GM12878 (cell line): ENCODE results near the gene CD7. TPM values are rescaled to one million over a fixed set of nuclear protein-coding genes. Genes with fewer than 3 reads are reported as not detected.

ENCODE experiments used
- ATAC-seq: fragments of 200-7000 bp; cut with Tn5 transposase; 3 replicates; pipeline ENCODE4 v1.9.1; 2020; ENCODE audit warnings: mild to moderate bottlenecking, moderate library complexity
- BruUV-seq: library from RNA; stranded (reverse); fragments of 400-500 nt; replicated peaks from 2 replicates; lab custom pipeline; 2021; lab: Mats Ljungman, UMichigan
- CTCF ChIA-PET: fragments of 300-600 bp; sonication (Branson Sonifier 250); formaldehyde crosslinking; extraction: SDS; loops from one replicate; lab custom pipeline; 2021; ENCODE audit warnings: inconsistent platforms; lab: Yijun Ruan, JAX
- POLR2A ChIA-PET: fragments of 350-600 bp; formaldehyde crosslinking; extraction: SDS; loops from one replicate; lab custom pipeline; 2021; ENCODE audit warnings: inconsistent platforms; lab: Charles Lee
- RAD21 ChIA-PET: fragments of 300-600 bp; sonication (Branson Sonifier 250); formaldehyde crosslinking; loops from one replicate; lab custom pipeline; 2023; ENCODE audit warnings: antibody characterized with exemption; ENCODE audit not compliant: unreplicated experiment; lab: Charles Lee
- SMC1A ChIA-PET: fragments of 300-600 bp; sonication (Branson Sonifier 250); formaldehyde crosslinking; loops from one replicate; lab custom pipeline; 2023; ENCODE audit not compliant: unreplicated experiment, uncharacterized antibody; lab: Charles Lee
- DNase-seq: peaks from one replicate; pipeline ENCODE4 v3.0.0-alpha.2; 2011; ENCODE audit warnings: low read depth, low spot score
- FAIRE-seq: peaks from 3 replicates; lab custom pipeline; 2011; peaks lifted over from hg19 to GRCh38; lab: Jason Lieb, UNC
- H2AFZ ChIP-seq: 2 replicates; pipeline ENCODE4 v1.6.0; 2011; ENCODE audit warnings: low read depth, low read length, control low read depth; ENCODE audit not compliant: control insufficient read depth
- H3K27ac ChIP-seq: 2 replicates; pipeline ENCODE4 v1.5.1; 2011; ENCODE audit warnings: control low read depth; ENCODE audit not compliant: control insufficient read depth, insufficient read depth
- H3K27me3 ChIP-seq, 2 experiments: replicated peaks in 1 of 2; 2 replicates each; pipeline versions ENCODE4 v1.6.0 to v1.6.1; 2011; ENCODE audit warnings: low read length in 1 of 2; ENCODE audit not compliant: control insufficient read depth in 2 of 2, insufficient read depth in 2 of 2
- H3K36me3 ChIP-seq, 2 experiments: 2 replicates each; pipeline ENCODE4 v1.5.1; 2011; ENCODE audit warnings: low read length in 1 of 2; ENCODE audit not compliant: control insufficient read depth in 2 of 2, insufficient read depth in 2 of 2
- H3K4me1 ChIP-seq: 2 replicates; pipeline ENCODE4 v1.6.1; 2011; ENCODE audit warnings: mild to moderate bottlenecking, low read length, moderate library complexity, mixed read lengths; ENCODE audit not compliant: control insufficient read depth, insufficient read depth
- H3K4me2 ChIP-seq: 2 replicates; pipeline ENCODE4 v1.6.0; 2011; ENCODE audit warnings: control low read depth; ENCODE audit not compliant: control insufficient read depth, insufficient read depth
- H3K4me3 ChIP-seq: fragments of 200-600 bp; sonication (generic); 2 replicates; pipeline ENCODE4 v1.5.1; 2016
- H3K79me2 ChIP-seq: 2 replicates; pipeline ENCODE4 v1.6.0; 2011; ENCODE audit warnings: low read length; ENCODE audit not compliant: control insufficient read depth, insufficient read depth
- H3K9ac ChIP-seq: 2 replicates; pipeline ENCODE4 v1.8.0; 2011; ENCODE audit warnings: low read length, control low read depth, mixed read lengths; ENCODE audit not compliant: control insufficient read depth, insufficient read depth
- H3K9me3 ChIP-seq: replicated peaks from 3 replicates; pipeline ENCODE4 v1.5.1; 2011; ENCODE audit warnings: mild to moderate bottlenecking, low read length; ENCODE audit not compliant: control insufficient read depth, insufficient read depth
- H4K20me1 ChIP-seq: 2 replicates; pipeline ENCODE4 v1.6.0; 2011; ENCODE audit not compliant: control insufficient read depth, insufficient read depth
- ATF7 ChIP-seq: fragments of 450-650 bp; IDR thresholded peaks from 2 replicates; pipeline ENCODE4 v1.6.1; 2016; ENCODE audit warnings: low read depth, mild to moderate bottlenecking
- CEBPZ ChIP-seq: fragments of 150-350 bp; IDR thresholded peaks from 2 replicates; pipeline ENCODE4 v1.6.1; 2016; ENCODE audit warnings: low read depth, low read length
- CHD4 ChIP-seq: fragments of 200-600 bp; sonication (generic); IDR thresholded peaks from 2 replicates; pipeline ENCODE4 v1.6.1; 2016; ENCODE audit warnings: mild to moderate bottlenecking
- HDGF ChIP-seq: fragments of 450-650 bp; IDR thresholded peaks from 2 replicates; pipeline ENCODE4 v1.6.1; 2016; ENCODE audit warnings: antibody characterized with exemption
- IRF4 ChIP-seq: IDR thresholded peaks from 2 replicates; pipeline ENCODE4 v1.6.1; 2011; ENCODE audit warnings: low read depth, low read length
- MTA2 ChIP-seq: fragments of 450-650 bp; IDR thresholded peaks from 2 replicates; pipeline ENCODE4 v1.6.1; 2016; ENCODE audit warnings: low read depth, mild to moderate bottlenecking, moderate library complexity
- MYC ChIP-seq: IDR thresholded peaks from 2 replicates; pipeline ENCODE4 v1.6.1; 2011; ENCODE audit warnings: mild to moderate bottlenecking, low read length, moderate library complexity, inconsistent platforms; ENCODE audit not compliant: insufficient read depth, insufficient replicate concordance, insufficient read length, severe bottlenecking
- NBN ChIP-seq: fragments of 450-650 bp; IDR thresholded peaks from 2 replicates; pipeline ENCODE4 v1.6.1; 2016
- NFIC ChIP-seq: IDR thresholded peaks from 2 replicates; pipeline ENCODE4 v1.6.1; 2012; ENCODE audit warnings: low read depth, mild to moderate bottlenecking, inconsistent platforms, low read length, moderate library complexity
- NR2C1 ChIP-seq: fragments of 450-650 bp; IDR thresholded peaks from 2 replicates; pipeline ENCODE4 v1.6.1; 2017; ENCODE audit warnings: antibody characterized with exemption, mild to moderate bottlenecking, moderate library complexity
- NR2C2 ChIP-seq: IDR thresholded peaks from 2 replicates; pipeline ENCODE4 v1.6.1; 2011; ENCODE audit warnings: borderline replicate concordance, low read depth; ENCODE audit not compliant: control insufficient read depth, insufficient read length
- PAX5 ChIP-seq: IDR thresholded peaks from 2 replicates; pipeline ENCODE4 v1.6.1; 2011; ENCODE audit warnings: low read depth, low read length, borderline replicate concordance
- PML ChIP-seq: IDR thresholded peaks from 2 replicates; pipeline ENCODE4 v1.6.1; 2012; ENCODE audit warnings: low read length, inconsistent platforms
- RELB ChIP-seq: fragments of 450-650 bp; IDR thresholded peaks from 2 replicates; pipeline ENCODE4 v1.6.1; 2017; ENCODE audit warnings: low read depth, mild to moderate bottlenecking, moderate library complexity
- SUZ12 ChIP-seq: fragments of 200-600 bp; sonication (generic); IDR thresholded peaks from one replicate; pipeline ENCODE4 v1.6.1; 2018; ENCODE audit warnings: antibody characterized with exemption, mild to moderate bottlenecking; ENCODE audit not compliant: unreplicated experiment
- TCF7 ChIP-seq: IDR thresholded peaks from 2 replicates; pipeline ENCODE4 v1.6.1; 2014; ENCODE audit warnings: antibody characterized with exemption, borderline replicate concordance
- ZBTB4 ChIP-seq: fragments of 450-650 bp; formaldehyde crosslinking; IDR thresholded peaks from 2 replicates; pipeline ENCODE4 v1.4.0; 2022; ENCODE audit warnings: mild to moderate bottlenecking, moderate library complexity
- WGBS: methylation state at CpG from one replicate; pipeline ENCODE4 v1.1.6; 2016; ENCODE audit warnings: low lambda C conversion rate; ENCODE audit not compliant: insufficient replicate concordance, insufficient coverage; ENCODE audit errors: missing lambda C conversion rate; 5-methylcytosine and 5-hydroxymethylcytosine counted together
- in situ Hi-C: fragments of 300-500 bp; cut with MboI; formaldehyde crosslinking; loops from 9 replicates; pipeline ENCODE4 v1.14.3; 2018; ENCODE audit warnings: mixed read lengths
- intact Hi-C: fragments of 100-400 bp; cut with micrococcal nuclease; formaldehyde crosslinking; loops from one replicate; pipeline ENCODE4 v1.14.2; 2022; ENCODE audit not compliant: unreplicated experiment
- polyA plus RNA-seq, 11 experiments: library from polyadenylated mRNA; depleted of rRNA in 4 of 11; unstranded in 6 of 11; stranded (reverse) in 5 of 11; fragments of >200 nt; fragmentation: Nextera tagmentation in 4 of 11; fragmentation: Illumina TruSeq in 1 of 11; extraction: Ambion mirVana in 4 of 11; extraction: Trizol in 1 of 11; gene quantifications; 1 replicate in 1 of 11; 2 replicates in 10 of 11; pipeline versions ENCODE4 v1.2.1 to v1.2.3, GENCODE V29; 2011 to 2016; ENCODE audit warnings: inconsistent platforms in 2 of 11, missing spikeins in 2 of 11, low read depth in 1 of 11
- total RNA-seq, 4 experiments: library from RNA; depleted of rRNA in 3 of 4; stranded (reverse); fragments of >200 nt in 3 of 4; fragmentation: Illumina TruSeq in 1 of 4; extraction: Trizol in 1 of 4; gene quantifications; 2 replicates each; pipeline versions ENCODE4 v1.2.1 to v1.2.3, GENCODE V29; 2013 to 2021

CD7 gene
- total and polyA plus RNA-seq, 10 of the 15 experiments (the other 5 are each of a cell fraction or from before 2014, with no cell fraction given): 0.33 TPM; not detected in 9

GRCh38 chr17:82351254-82351712, 33.9 kb upstream of the CD7 start:
- Histone ChIP-seq H4K20me1 (no peaks in the 10 kb centered on the region), H3K9ac (no peak overlapping the region), H2AFZ (no peak overlapping the region), H3K27me3 (no peaks in the 10 kb centered on the region), H3K27ac (no peak overlapping the region), H3K4me3 (no peak overlapping the region), H3K36me3 (no peaks in the 10 kb centered on the region), H3K4me1 (peaks cover 15% of the 10 kb centered on the region), H3K4me2 (no peak overlapping the region), H3K79me2 (no peaks in the 10 kb centered on the region), H3K9me3 (no peaks in the 10 kb centered on the region)
- no TSS peak for BruUV-seq
- WGBS: 7% methylated on average over 21 of the region's 21 CpGs
- DNase-seq (no peak), FAIRE-seq (no peak), ATAC-seq (peak; percentile 60)
- in situ Hi-C loops (loop anchor here (5.0 kb wide), 2 partner anchors 56 to 201 kb away; no protein-coding TSS in a partner anchor), intact Hi-C loops (loop anchor here (1.0 to 5.0 kb wide), 3 partner anchors 63 to 204 kb away; no protein-coding TSS in a partner anchor)
- ChIA-PET SMC1A (interaction anchor here (0.9 to 2.5 kb wide), 10 partner anchors 47 to 628 kb away, joined by 3 to 14 read pairs (median 4); partner anchors contain the start of gene HEXD), CTCF (interaction anchor here (0.6 to 3.7 kb wide), 17 partner anchors 11 to 322 kb away, joined by 3 to 35 read pairs (median 7); partner anchors contain the start of genes HEXD and OGFOD3), POLR2A (interaction anchor here (0.6 to 1.8 kb wide), 5 partner anchors 53 to 108 kb away, joined by 3 to 5 read pairs (median 3); no protein-coding TSS in a partner anchor), RAD21 (interaction anchor here (0.6 to 3.3 kb wide), 11 partner anchors 19 to 208 kb away, joined by 3 to 16 read pairs (median 4); partner anchors contain the start of gene OGFOD3)
- TF ChIP-seq IRF4 (no peak), MTA2 (peak; percentile 69; the same call in 1 of the 2 replicates), CEBPZ (no peak), NBN (no peak), TCF7 (no peak), NFIC (no peak), CHD4 (no peak), ZBTB4 (CRISPR knock-in tag) (no peak), ATF7 (0 out of 2 replicates have a peak, but pooled peaks have one; percentile 35), PML (no peak), PAX5 (no peak), NR2C2 (no peak), MYC (no peak), SUZ12 (no peak), NR2C1 (no peak), HDGF (no peak), RELB (no peak)
